GM12865 (cell line): ENCODE data around the gene TPRN.
A peak's percentile ranks its signal among the peaks of the same experiment; 100 is the strongest.

Experiments
- DNase-seq: peaks from one replicate; pipeline ENCODE4 v3.0.0; 2010; ENCODE audit warnings: low read depth
- H3K4me3 ChIP-seq: 2 replicates; pipeline ENCODE4 v1.5.1; 2011; ENCODE audit warnings: mild to moderate bottlenecking, low read depth, low read length, control low read depth
- CTCF ChIP-seq: IDR thresholded peaks from 2 replicates; pipeline ENCODE4 v1.5.1; 2011; ENCODE audit warnings: low read length, control low read depth, low read depth, inconsistent platforms; ENCODE audit not compliant: insufficient read depth; ENCODE audit errors: missing control alignments

TPRN gene

GRCh38 chr9:137226338-137227053 lies 26.0 kb upstream of the TPRN start:
- H3K4me3 ChIP-seq = no peak overlapping the region
- no peak for DNase-seq
- no peak for TF ChIP-seq CTCF

GRCh38 chr9:137225699-137226331 lies 25.3 kb upstream of the TPRN start:
- DNase-seq = no peak
- H3K4me3 ChIP-seq = no peak overlapping the region

GRCh38 chr9:137224830-137225694 lies 24.5 kb upstream of the TPRN start, which contains the start of gene CYSRT1:
TSS of gene CYSRT1 (plus strand) at chr9:137225174. CDS start at chr9:137225622, 448 bp downstream.
- DNase-seq = no peak
- no peak for TF ChIP-seq CTCF
- peak within 1 kb of the TSS; percentile 92 for H3K4me3 ChIP-seq

More at GRCh38 chr9:137225699-137226331, 25.3 kb upstream of the TPRN start:
- no peak for TF ChIP-seq CTCF

- H3K4me3 ChIP-seq = peak overlapping the region; percentile 92
- TF ChIP-seq CTCF = no peak
- peak; percentile 99 for DNase-seq
These were observed 22.8 kb upstream of the TPRN start for GRCh38 chr9:137223078-137223970.

- H3K4me3 ChIP-seq = peak within 1 kb of the TSS; percentile 76
These were observed 21.9 kb upstream of the TPRN start, which contains the start of gene RNF208 for GRCh38 chr9:137222190-137223077. TSS of gene RNF208 (minus strand) at chr9:137222240. CDS start at chr9:137221212, 1,028 bp downstream.

More at GRCh38 chr9:137222190-137223077, 21.9 kb upstream of the TPRN start, which contains the start of gene RNF208:
- no peak for TF ChIP-seq CTCF
- DNase-seq = no peak
